IMR-90 (cell line): Measurements from ENCODE around the gene SCAMP1. TPM values are rescaled to one million over a fixed set of nuclear protein-coding genes. Genes with fewer than 3 reads are reported as not detected.

ENCODE experiments used
- ATAC-seq: fragments of 200-7000 bp; cut with Tn5 transposase; 2 replicates; pipeline ENCODE4 v1.9.1; 2020; ENCODE audit warnings: low read depth, mild to moderate bottlenecking, moderate library complexity
- BruUV-seq: library from RNA; stranded (reverse); fragments of 400-500 nt; replicated peaks from 2 replicates; lab custom pipeline; 2021; lab: Mats Ljungman, UMichigan
- CTCF ChIA-PET: fragments of 300-600 bp; formaldehyde crosslinking; extraction: SDS; loops from one replicate; lab custom pipeline; 2021; ENCODE audit warnings: antibody characterized with exemption; lab: Yijun Ruan, JAX
- POLR2A ChIA-PET: fragments of 300-600 bp; sonication (Branson Sonifier 250); formaldehyde crosslinking; loops from one replicate; lab custom pipeline; 2022; ENCODE audit warnings: antibody characterized with exemption; ENCODE audit not compliant: unreplicated experiment; lab: Charles Lee
- DNase-seq: peaks from one replicate; pipeline ENCODE4 v3.0.0; 2013
- H2AFZ ChIP-seq: replicated peaks from 2 replicates; pipeline ENCODE3; 2013; ENCODE audit warnings: low read length, mild to moderate bottlenecking; ENCODE audit not compliant: poor library complexity
- H2AK5ac ChIP-seq: 2 replicates; pipeline ENCODE4 v1.6.1; 2013; ENCODE audit warnings: low read depth, low read length, inconsistent platforms
- H2AK9ac ChIP-seq: replicated peaks from 2 replicates; pipeline ENCODE3; 2013; ENCODE audit warnings: mild to moderate bottlenecking, low read depth, low read length, moderate library complexity; ENCODE audit not compliant: poor library complexity
- H2BK120ac ChIP-seq: 2 replicates; pipeline ENCODE4 v1.6.1; 2013; ENCODE audit warnings: low read depth, low read length, inconsistent platforms
- H2BK15ac ChIP-seq: 3 replicates; pipeline ENCODE4 v1.6.1; 2013; ENCODE audit warnings: low read depth, low read length, inconsistent platforms
- H2BK20ac ChIP-seq: 2 replicates; pipeline ENCODE4 v1.6.1; 2013; ENCODE audit warnings: low read depth, mild to moderate bottlenecking, inconsistent platforms, low read length, moderate library complexity
- H2BK5ac ChIP-seq: 2 replicates; pipeline ENCODE4 v1.6.1; 2013; ENCODE audit warnings: mild to moderate bottlenecking, low read depth, low read length, inconsistent platforms; ENCODE audit not compliant: poor library complexity, severe bottlenecking
- H3K14ac ChIP-seq: replicated peaks from 2 replicates; pipeline ENCODE4 v1.6.1; 2013; ENCODE audit warnings: low read depth, low read length, inconsistent platforms
- H3K18ac ChIP-seq: 2 replicates; pipeline ENCODE4 v1.6.1; 2013; ENCODE audit warnings: low read depth, low read length, control low read depth
- H3K23ac ChIP-seq: 2 replicates; pipeline ENCODE4 v1.6.1; 2013; ENCODE audit warnings: low read depth, low read length, inconsistent platforms
- H3K27ac ChIP-seq: 2 replicates; pipeline ENCODE4 v1.5.1; 2013; ENCODE audit warnings: mild to moderate bottlenecking, control low read depth, low read length; ENCODE audit not compliant: insufficient read depth
- H3K27me3 ChIP-seq: 2 replicates; pipeline ENCODE4 v1.6.1; 2013; ENCODE audit warnings: low read length; ENCODE audit not compliant: control insufficient read depth, insufficient read depth
- H3K36me3 ChIP-seq: 2 replicates; pipeline ENCODE4 v1.6.1; 2013; ENCODE audit warnings: low read length, mixed read lengths; ENCODE audit not compliant: control insufficient read depth, insufficient read depth
- H3K4ac ChIP-seq: 2 replicates; pipeline ENCODE4 v1.6.1; 2013; ENCODE audit warnings: low read depth, low read length, inconsistent platforms
- H3K4me1 ChIP-seq: 2 replicates; pipeline ENCODE4 v1.6.1; 2013; ENCODE audit warnings: low read length, mixed read lengths; ENCODE audit not compliant: control insufficient read depth, insufficient read depth
- H3K4me2 ChIP-seq: 2 replicates; pipeline ENCODE4 v1.6.1; 2013; ENCODE audit warnings: low read depth, mild to moderate bottlenecking, control low read depth, low read length, moderate library complexity
- H3K4me3 ChIP-seq: 2 replicates; pipeline ENCODE4 v1.5.1; 2013; ENCODE audit warnings: low read depth, mild to moderate bottlenecking, control low read depth, low read length, moderate library complexity; ENCODE audit not compliant: insufficient read depth
- H3K56ac ChIP-seq: 2 replicates; pipeline ENCODE4 v1.6.1; 2013; ENCODE audit warnings: low read length, inconsistent platforms; ENCODE audit not compliant: insufficient read depth; ENCODE audit errors: extremely low read depth
- H3K79me1 ChIP-seq, 2 experiments: 2 replicates each; pipeline ENCODE4 v1.6.1; 2013; ENCODE audit warnings: low read length in 2 of 2, inconsistent platforms in 1 of 2, low read depth in 1 of 2
- H3K9ac ChIP-seq: 2 replicates; pipeline ENCODE4 v1.6.1; 2013; ENCODE audit warnings: low read depth, low read length, control low read depth
- H3K9me1 ChIP-seq: 2 replicates; pipeline ENCODE4 v1.6.1; 2013; ENCODE audit warnings: low read length, inconsistent platforms; ENCODE audit not compliant: insufficient read depth
- H3K9me3 ChIP-seq: 2 replicates; pipeline ENCODE4 v1.6.1; 2013; ENCODE audit warnings: low read length; ENCODE audit not compliant: control insufficient read depth, insufficient read depth
- H4K20me1 ChIP-seq: 2 replicates; pipeline ENCODE4 v1.6.1; 2013; ENCODE audit warnings: low read length, inconsistent platforms; ENCODE audit not compliant: insufficient read depth
- H4K5ac ChIP-seq: 2 replicates; pipeline ENCODE4 v1.6.1; 2013; ENCODE audit warnings: mild to moderate bottlenecking, low read depth, low read length, control low read depth
- H4K8ac ChIP-seq, 2 experiments: 2 replicates each; pipeline ENCODE4 v1.6.1; 2013; ENCODE audit warnings: low read depth in 2 of 2, low read length in 2 of 2, control low read depth in 1 of 2, inconsistent platforms in 1 of 2
- H4K91ac ChIP-seq: 2 replicates; pipeline ENCODE4 v1.6.1; 2013; ENCODE audit warnings: low read depth, low read length, inconsistent platforms; ENCODE audit not compliant: insufficient read depth
- FOS ChIP-seq: fragments of 150-350 bp; IDR thresholded peaks from 2 replicates; pipeline ENCODE4 v1.6.1; 2016; ENCODE audit warnings: low read depth, low read length
- MXI1 ChIP-seq: IDR thresholded peaks from 2 replicates; pipeline ENCODE4 v1.6.1; 2012; ENCODE audit warnings: low read depth, mild to moderate bottlenecking, low read length, moderate library complexity, borderline replicate concordance
- POLR2A ChIP-seq: IDR thresholded peaks from 2 replicates; pipeline ENCODE4 v1.6.1; 2012; ENCODE audit warnings: mild to moderate bottlenecking, low read depth, low read length
- RAD21 ChIP-seq: IDR thresholded peaks from 2 replicates; pipeline ENCODE4 v1.6.1; 2012; ENCODE audit warnings: low read length, improper control_type of control experiment
- SMC3 ChIP-seq: fragments of 150-350 bp; IDR thresholded peaks from 2 replicates; pipeline ENCODE4 v1.6.1; 2016; ENCODE audit warnings: low read depth, mild to moderate bottlenecking, antibody characterized with exemption, low read length, moderate library complexity
- WGBS, 2 experiments: methylation state at CpG; one replicate each; pipeline versions ENCODE4 v1.1.5 to v1.1.7; 2013; ENCODE audit warnings: missing lambda C conversion rate in 2 of 2; ENCODE audit not compliant: insufficient read length in 1 of 2; ENCODE audit errors: extremely low coverage in 2 of 2; 5-methylcytosine and 5-hydroxymethylcytosine counted together
- dilution Hi-C: fragments of 300-500 bp; cut with HindIII; formaldehyde crosslinking; loops from one replicate; pipeline ENCODE4 v1.14.3; 2018; ENCODE audit warnings: low sequenced_read_pairs; ENCODE audit not compliant: unreplicated experiment
- in situ Hi-C: fragments of 300-500 bp; cut with MboI; formaldehyde crosslinking; loops from 3 replicates; pipeline ENCODE4 v1.14.3; 2019; ENCODE audit warnings: low sequenced_read_pairs, inconsistent platforms, mixed read lengths
- intact Hi-C: fragments of 100-400 bp; cut with micrococcal nuclease; formaldehyde crosslinking; loops from 2 replicates; pipeline ENCODE4 v1.10.0; 2022
- polyA plus RNA-seq, 3 experiments: library from polyadenylated mRNA; depleted of rRNA; stranded (reverse); fragments of >200 nt; gene quantifications; 2 replicates each; pipeline ENCODE4 v1.2.3, GENCODE V29; 2012; ENCODE audit warnings: low replicate concordance in 1 of 3
- total RNA-seq: library from RNA; depleted of rRNA; stranded (reverse); fragments of >200 nt; gene quantifications from 2 replicates; pipeline ENCODE4 v1.2.3, GENCODE V29; 2012
- TF ChIP-seq, protein P1 (sequence below): conservative IDR thresholded peaks from 2 replicates; pipeline ENCODE4 v1.5.1; 2012; ENCODE audit warnings: mild to moderate bottlenecking, low read depth, low read length, improper control_type of control experiment

SCAMP1 gene
- total and polyA plus RNA-seq, 2 of the 4 experiments (the other 2 are of a cell fraction), result 13.5 to 114 TPM

DNA sequence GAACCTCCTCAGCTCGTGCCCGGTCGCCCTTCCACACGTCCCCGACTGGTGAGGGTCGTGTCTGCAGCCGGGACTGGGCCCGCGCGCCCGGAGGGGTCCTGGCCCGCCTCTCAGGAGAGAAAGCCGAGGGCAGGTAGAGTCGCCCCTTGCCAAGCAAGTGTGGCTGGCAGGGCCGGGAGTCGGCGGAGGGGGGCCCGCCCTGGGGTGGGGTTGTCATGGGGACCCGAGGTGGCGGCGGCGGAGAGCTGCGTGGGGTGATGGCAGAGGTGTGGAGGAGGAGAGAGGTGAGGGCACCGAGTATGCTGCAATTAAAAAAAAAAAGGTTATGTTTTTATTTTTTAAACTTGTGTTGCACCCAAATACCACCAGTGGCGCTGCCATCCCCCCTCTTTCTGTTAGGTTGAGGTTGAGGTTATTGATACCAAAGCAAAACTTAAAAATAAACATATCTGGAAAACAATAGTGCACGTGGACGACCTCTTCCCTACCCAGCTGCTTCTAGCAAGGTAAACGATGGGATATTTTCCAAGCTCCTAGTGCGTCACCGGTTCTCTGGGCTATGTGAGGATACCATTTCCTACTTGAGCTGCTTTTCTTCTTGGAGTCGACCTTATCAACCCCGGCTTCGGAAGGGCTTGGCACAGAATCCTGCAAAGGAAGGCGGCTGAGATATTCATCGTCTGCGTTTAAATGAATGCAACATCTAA is 660 bp downstream of the SCAMP1 start:
- Histone ChIP-seq H2BK5ac (peak overlapping the region; percentile 66), H3K9me3 (no peaks in the 10 kb centered on the region), H3K36me3 (0 out of 2 replicates have a peak, but pooled peaks cover 2% of the 10 kb centered on the region), H3K9ac (peak overlapping the region; percentile 92), H3K14ac (peak overlapping the region; percentile 93), H3K23ac (peak overlapping the region; percentile 90), H3K27me3 (no peaks in the 10 kb centered on the region), H4K91ac (0 out of 2 replicates have a peak overlapping the region, but pooled peaks have one; percentile 89), H3K79me1 (peaks cover 15 to 43% of the 10 kb centered on the region in 2 experiments), H3K56ac (peak overlapping the region; percentile 93; the same call in 1 of the 2 replicates), H2AK5ac (no peak overlapping the region), H2BK20ac (no peak overlapping the region), H3K18ac (no peak overlapping the region), H3K9me1 (peaks cover 12% of the 10 kb centered on the region), H3K27ac (peak overlapping the region; percentile 89), H4K5ac (no peak overlapping the region), H3K4me1 (no peaks in the 10 kb centered on the region), H2BK120ac (no peak overlapping the region), H3K4me3 (peak overlapping the region; percentile 88), H2BK15ac (no peak overlapping the region), H3K4ac (peak overlapping the region; percentile 89), H4K8ac (peak overlapping the region; percentile 67 to 74; a peak in 1 of 4 replicates), H4K20me1 (no peaks in the 10 kb centered on the region; the same call in none of the 2 replicates), H2AK9ac (peak overlapping the region; percentile 87), H2AFZ (peak overlapping the region; percentile 99), H3K4me2 (peak overlapping the region; percentile 80)
- BruUV-seq, result no TSS peak
- DNase-seq, result peak; percentile 78
- in situ Hi-C loops, result no loop called here
- WGBS, 2 experiments, result no CpG with 5 or more reads among the region's 36 CpGs
- ChIA-PET CTCF (interaction anchor here (0.6 to 1.1 kb wide), 2 partner anchors 12 to 1036 kb away, joined by 3 read pairs; no protein-coding TSS in a partner anchor), POLR2A (no interaction called here)
- dilution Hi-C loops, result no loop called here
- ATAC-seq, result peak; percentile 3
- TF ChIP-seq, protein P1, sequence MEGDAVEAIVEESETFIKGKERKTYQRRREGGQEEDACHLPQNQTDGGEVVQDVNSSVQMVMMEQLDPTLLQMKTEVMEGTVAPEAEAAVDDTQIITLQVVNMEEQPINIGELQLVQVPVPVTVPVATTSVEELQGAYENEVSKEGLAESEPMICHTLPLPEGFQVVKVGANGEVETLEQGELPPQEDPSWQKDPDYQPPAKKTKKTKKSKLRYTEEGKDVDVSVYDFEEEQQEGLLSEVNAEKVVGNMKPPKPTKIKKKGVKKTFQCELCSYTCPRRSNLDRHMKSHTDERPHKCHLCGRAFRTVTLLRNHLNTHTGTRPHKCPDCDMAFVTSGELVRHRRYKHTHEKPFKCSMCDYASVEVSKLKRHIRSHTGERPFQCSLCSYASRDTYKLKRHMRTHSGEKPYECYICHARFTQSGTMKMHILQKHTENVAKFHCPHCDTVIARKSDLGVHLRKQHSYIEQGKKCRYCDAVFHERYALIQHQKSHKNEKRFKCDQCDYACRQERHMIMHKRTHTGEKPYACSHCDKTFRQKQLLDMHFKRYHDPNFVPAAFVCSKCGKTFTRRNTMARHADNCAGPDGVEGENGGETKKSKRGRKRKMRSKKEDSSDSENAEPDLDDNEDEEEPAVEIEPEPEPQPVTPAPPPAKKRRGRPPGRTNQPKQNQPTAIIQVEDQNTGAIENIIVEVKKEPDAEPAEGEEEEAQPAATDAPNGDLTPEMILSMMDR, result peak; percentile 22; the same call in 1 of the 2 replicates
- TF ChIP-seq RAD21 (0 out of 2 replicates have a peak, but pooled peaks have one; percentile 1), SMC3 (no peak), FOS (no peak), POLR2A (peak; percentile 13; the same call in 1 of the 2 replicates), MXI1 (peak; percentile 22; the same call in 1 of the 2 replicates)
- intact Hi-C loops, result loop anchor here (1.0 to 5.0 kb wide), 5 partner anchors 10 to 316 kb away; partner anchors contain the start of genes AP3B1 and LHFPL2
